ENCODE measurements around the gene TST.

DNA sequence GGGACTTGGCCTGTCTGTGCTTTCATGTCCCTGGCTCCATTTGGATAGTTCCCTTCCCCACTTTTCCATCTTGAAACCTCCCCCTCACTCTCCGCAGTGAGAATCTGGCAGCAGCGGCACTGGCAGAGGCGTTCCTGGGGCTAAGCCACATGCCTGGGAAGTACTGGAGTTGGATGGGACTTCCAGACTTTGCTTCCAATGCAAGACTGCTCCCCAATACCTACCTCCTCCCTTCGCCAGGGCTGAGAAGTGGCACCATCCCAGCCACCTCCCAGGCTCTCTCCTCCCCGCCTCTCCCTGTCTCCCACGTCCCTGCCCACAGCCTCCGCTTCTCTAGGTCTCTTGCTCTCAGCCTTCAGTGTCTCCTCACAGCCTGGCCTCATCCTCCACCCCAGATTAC lies 16.6 kb downstream of the TST start:
- TF ChIP-seq, protein P1, sequence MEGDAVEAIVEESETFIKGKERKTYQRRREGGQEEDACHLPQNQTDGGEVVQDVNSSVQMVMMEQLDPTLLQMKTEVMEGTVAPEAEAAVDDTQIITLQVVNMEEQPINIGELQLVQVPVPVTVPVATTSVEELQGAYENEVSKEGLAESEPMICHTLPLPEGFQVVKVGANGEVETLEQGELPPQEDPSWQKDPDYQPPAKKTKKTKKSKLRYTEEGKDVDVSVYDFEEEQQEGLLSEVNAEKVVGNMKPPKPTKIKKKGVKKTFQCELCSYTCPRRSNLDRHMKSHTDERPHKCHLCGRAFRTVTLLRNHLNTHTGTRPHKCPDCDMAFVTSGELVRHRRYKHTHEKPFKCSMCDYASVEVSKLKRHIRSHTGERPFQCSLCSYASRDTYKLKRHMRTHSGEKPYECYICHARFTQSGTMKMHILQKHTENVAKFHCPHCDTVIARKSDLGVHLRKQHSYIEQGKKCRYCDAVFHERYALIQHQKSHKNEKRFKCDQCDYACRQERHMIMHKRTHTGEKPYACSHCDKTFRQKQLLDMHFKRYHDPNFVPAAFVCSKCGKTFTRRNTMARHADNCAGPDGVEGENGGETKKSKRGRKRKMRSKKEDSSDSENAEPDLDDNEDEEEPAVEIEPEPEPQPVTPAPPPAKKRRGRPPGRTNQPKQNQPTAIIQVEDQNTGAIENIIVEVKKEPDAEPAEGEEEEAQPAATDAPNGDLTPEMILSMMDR (IDR thresholded peaks at IDR 0.05) = no peak
- no peak for TF ChIP-seq POLR2A (IDR thresholded peaks at IDR 0.05)
